Activated T-helper 1 cell treated with anti-CD3 and anti-CD28 coated beads, Interleukin-12 subunit alpha, Interleukin-12 subunit beta, Interleukin-2, Interleukin-4 antibody, amounts not matched to agents 30 ng/mL and 10 ng/mL and 1 ng/mL, durations not matched to agents 14 hours and 24 hours and 36 hours (primary cell): ENCODE results near the gene LRP1B. TPM values are rescaled to one million over a fixed set of nuclear protein-coding genes. Genes with fewer than 3 reads are reported as not detected.
"Not testable (repeated sequence)": the region's sequence is repeated elsewhere in the genome, so short reads cannot be mapped to it uniquely, and the experiment has no call there.

Source experiments
- DNase-seq: peaks from one replicate; pipeline ENCODE4 v3.0.0; 2021; ENCODE audit warnings: low spot score
- H3K27ac Mint-ChIP-seq: one replicate; pipeline ENCODE4 v1.8.0; 2021; ENCODE audit warnings: mild to moderate bottlenecking, mixed read lengths
- H3K27me3 Mint-ChIP-seq: one replicate; pipeline ENCODE4 v1.8.0; 2022; ENCODE audit warnings: mild to moderate bottlenecking, moderate library complexity, mixed read lengths; ENCODE audit not compliant: insufficient read depth
- H3K36me3 Mint-ChIP-seq: one replicate; pipeline ENCODE4 v1.8.0; 2021; ENCODE audit warnings: low read depth, mixed read lengths
- H3K4me1 Mint-ChIP-seq: one replicate; pipeline ENCODE4 v1.8.0; 2021; ENCODE audit warnings: low read depth, mixed read lengths
- H3K4me3 Mint-ChIP-seq: one replicate; pipeline ENCODE4 v1.8.0; 2021; ENCODE audit warnings: mild to moderate bottlenecking, moderate library complexity, mixed read lengths
- H3K9me3 Mint-ChIP-seq: one replicate; pipeline ENCODE4 v1.8.0; 2021; ENCODE audit warnings: mixed read lengths
- intact Hi-C: fragments of 100-400 bp; cut with micrococcal nuclease; formaldehyde crosslinking; loops from one replicate; pipeline ENCODE4 v1.15.1; 2024
- total RNA-seq: library from RNA; stranded (reverse); gene quantifications from 2 replicates; pipeline ENCODE4 v1.2.3, GENCODE V29; 2022

LRP1B gene
- total RNA-seq, 1 donor from 2014 or later: not detected

DNA sequence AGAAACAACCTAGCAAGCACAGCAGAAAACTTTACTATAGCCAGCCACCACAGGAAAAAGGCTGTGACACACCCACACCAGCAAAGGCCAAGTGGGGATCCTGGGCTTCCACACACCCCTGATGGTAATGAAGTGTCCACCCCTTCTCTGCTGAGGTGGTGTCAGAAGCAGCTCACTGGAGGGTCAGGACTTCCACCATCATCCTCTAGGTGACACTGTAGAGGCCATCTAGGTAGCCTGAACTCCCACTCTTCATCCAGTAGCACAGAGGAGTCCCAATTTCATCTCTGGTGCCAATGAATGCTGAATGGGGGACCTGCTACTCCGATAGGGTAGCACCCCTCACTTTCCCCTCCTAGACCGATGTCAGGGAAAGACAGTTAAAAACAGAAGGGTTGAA is 1544.4 kb downstream of the LRP1B start:
- no peaks in the 10 kb centered on the region for H3K27me3 Mint-ChIP-seq
- DNase-seq: no peak
- H3K4me3 Mint-ChIP-seq: no peak overlapping the region
- intact Hi-C loops: no loop called here
- H3K36me3 Mint-ChIP-seq: no peaks in the 10 kb centered on the region
- no peaks in the 10 kb centered on the region for H3K4me1 Mint-ChIP-seq
- no peak overlapping the region for H3K27ac Mint-ChIP-seq
- no peaks in the 10 kb centered on the region for H3K9me3 Mint-ChIP-seq

DNA sequence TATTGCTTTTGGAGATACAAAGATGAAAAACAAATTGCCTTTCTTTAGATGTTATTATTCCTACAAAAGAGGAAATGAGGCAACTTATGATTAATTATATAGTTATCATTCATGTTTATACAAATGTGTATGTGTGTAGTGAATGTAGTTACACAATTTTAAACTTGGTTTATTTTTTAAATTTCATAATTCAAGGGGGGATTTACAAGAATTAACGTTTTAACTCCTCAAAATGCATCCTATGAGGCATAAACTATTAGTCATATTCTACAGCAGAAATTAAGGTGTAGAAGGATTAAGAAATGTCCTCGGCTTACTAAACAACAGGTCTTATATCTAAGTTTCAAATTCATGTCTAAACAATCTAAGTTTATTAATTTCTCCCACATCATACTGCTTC is 1545.8 kb downstream of the LRP1B start:
- no peaks in the 10 kb centered on the region for H3K36me3 Mint-ChIP-seq
- no peaks in the 10 kb centered on the region for H3K27me3 Mint-ChIP-seq
- no peak overlapping the region for H3K4me3 Mint-ChIP-seq
- no peaks in the 10 kb centered on the region for H3K4me1 Mint-ChIP-seq
- no peak for DNase-seq
- no peaks in the 10 kb centered on the region for H3K9me3 Mint-ChIP-seq
- intact Hi-C loops: no loop called here
- no peak overlapping the region for H3K27ac Mint-ChIP-seq

GRCh38 chr2:140584471-140584870 is 1546.3 kb downstream of the LRP1B start:
- Mint-ChIP-seq H3K36me3 (no peaks in the 10 kb centered on the region), H3K27ac (no peak overlapping the region), H3K27me3 (no peaks in the 10 kb centered on the region), H3K4me3 (no peak overlapping the region), H3K9me3 (no peaks in the 10 kb centered on the region), H3K4me1 (no peaks in the 10 kb centered on the region)
- DNase-seq: no peak
- intact Hi-C loops: no loop called here

DNA sequence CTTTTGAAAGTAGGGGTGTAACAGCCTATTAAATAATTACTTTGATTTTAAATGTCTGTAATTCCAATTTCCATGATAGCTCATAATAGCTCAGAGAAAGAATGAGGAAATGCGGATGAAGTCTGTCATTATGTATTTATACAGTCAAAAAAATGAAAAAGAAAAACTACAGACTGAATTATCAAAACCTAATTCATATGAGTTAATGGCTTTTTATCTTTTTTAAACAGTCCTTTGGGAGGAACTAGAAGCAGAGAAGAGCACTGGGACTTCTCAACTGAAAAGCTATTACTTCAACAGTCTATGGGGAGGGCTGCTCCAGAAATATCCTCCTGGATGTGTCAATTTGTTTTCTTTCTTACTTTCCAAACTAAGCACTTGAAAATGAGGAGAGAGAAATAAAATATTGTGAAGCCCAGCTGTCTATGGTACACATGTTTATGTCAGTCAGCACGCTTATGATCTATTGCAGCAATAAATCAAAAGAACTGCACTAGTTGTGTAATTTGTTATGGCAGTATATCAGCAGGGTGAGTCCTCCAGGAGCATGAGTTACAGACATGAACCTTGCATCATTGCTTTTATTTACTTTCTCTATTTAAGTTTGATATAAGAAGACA is 1550.2 kb downstream of the LRP1B start:
- H3K27me3 Mint-ChIP-seq: no peaks in the 10 kb centered on the region
- intact Hi-C loops: no loop called here

DNA sequence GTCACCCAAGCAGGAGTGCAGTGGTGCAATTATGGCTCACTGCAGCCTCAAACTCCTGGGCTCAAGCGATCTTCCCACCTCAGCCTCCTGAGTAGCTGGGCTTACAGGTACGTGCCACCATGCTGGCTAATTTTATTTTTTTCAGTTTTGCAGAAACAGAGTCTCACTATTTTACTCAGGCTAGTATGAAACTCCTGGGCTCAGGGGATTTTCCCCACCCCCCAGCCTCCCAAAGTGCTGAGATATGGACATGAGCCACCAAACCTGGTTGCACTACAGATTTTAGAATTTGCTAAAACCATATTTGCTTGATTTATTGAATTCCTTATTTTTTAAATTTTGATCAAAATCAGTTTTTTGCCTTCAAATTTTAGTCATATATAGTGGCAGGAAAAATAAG is 1553.4 kb downstream of the LRP1B start:
- no peak for DNase-seq
- no peaks in the 10 kb centered on the region for H3K27me3 Mint-ChIP-seq
- H3K4me3 Mint-ChIP-seq: no peak overlapping the region
- H3K27ac Mint-ChIP-seq: no peak overlapping the region
- H3K9me3 Mint-ChIP-seq: no peaks in the 10 kb centered on the region
- H3K4me1 Mint-ChIP-seq: no peaks in the 10 kb centered on the region
- intact Hi-C loops: no loop called here
- no peaks in the 10 kb centered on the region for H3K36me3 Mint-ChIP-seq

More for the DNA sequence above, 1550.2 kb downstream of the LRP1B start:
- no peak overlapping the region for H3K27ac Mint-ChIP-seq
- H3K36me3 Mint-ChIP-seq: no peaks in the 10 kb centered on the region
- DNase-seq: no peak
- no peak overlapping the region for H3K4me3 Mint-ChIP-seq
- H3K9me3 Mint-ChIP-seq: no peaks in the 10 kb centered on the region
- H3K4me1 Mint-ChIP-seq: no peaks in the 10 kb centered on the region

GRCh38 chr2:140567734-140568133 is 1563.1 kb downstream of the LRP1B start:
- Mint-ChIP-seq H3K27ac (no peak overlapping the region), H3K4me1 (no peaks in the 10 kb centered on the region), H3K4me3 (no peak overlapping the region), H3K36me3 (no peaks in the 10 kb centered on the region), H3K9me3 (peaks cover 4% of the 10 kb centered on the region), H3K27me3 (no peaks in the 10 kb centered on the region)
- intact Hi-C loops: no loop called here
- DNase-seq: no peak

- H3K27ac Mint-ChIP-seq: no peak overlapping the region
- no peaks in the 10 kb centered on the region for H3K27me3 Mint-ChIP-seq
- DNase-seq: no peak
- H3K9me3 Mint-ChIP-seq: peaks cover 4% of the 10 kb centered on the region
- intact Hi-C loops: no loop called here
- H3K4me1 Mint-ChIP-seq: no peaks in the 10 kb centered on the region
- no peaks in the 10 kb centered on the region for H3K36me3 Mint-ChIP-seq
- no peak overlapping the region for H3K4me3 Mint-ChIP-seq
Measured at GRCh38 chr2:140565756-140566155, 1565.1 kb downstream of the LRP1B start.

DNA sequence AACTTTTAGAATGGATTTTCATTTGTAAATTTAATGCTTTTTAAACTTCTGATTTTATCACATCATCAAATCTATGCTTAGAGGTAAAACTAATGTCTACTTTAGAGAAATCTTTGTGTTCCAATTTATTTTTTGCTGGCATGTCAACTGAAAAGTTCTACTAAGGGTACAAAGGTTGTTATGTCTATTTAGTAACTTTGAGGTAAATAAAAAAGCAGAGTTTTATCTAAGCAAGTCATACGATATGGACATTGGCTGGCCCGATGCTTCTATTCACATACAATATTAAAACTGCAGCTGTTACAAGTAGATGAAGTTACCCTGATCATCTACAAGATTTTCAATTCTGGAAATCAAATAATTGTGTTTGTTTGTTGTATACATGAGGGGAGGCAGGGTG is 1575.1 kb downstream of the LRP1B start:
- Mint-ChIP-seq H3K27me3 (no peaks in the 10 kb centered on the region), H3K27ac (no peak overlapping the region), H3K9me3 (no peaks in the 10 kb centered on the region), H3K4me1 (no peaks in the 10 kb centered on the region), H3K4me3 (no peak overlapping the region), H3K36me3 (no peaks in the 10 kb centered on the region)
- intact Hi-C loops: no loop called here
- no peak for DNase-seq

DNA sequence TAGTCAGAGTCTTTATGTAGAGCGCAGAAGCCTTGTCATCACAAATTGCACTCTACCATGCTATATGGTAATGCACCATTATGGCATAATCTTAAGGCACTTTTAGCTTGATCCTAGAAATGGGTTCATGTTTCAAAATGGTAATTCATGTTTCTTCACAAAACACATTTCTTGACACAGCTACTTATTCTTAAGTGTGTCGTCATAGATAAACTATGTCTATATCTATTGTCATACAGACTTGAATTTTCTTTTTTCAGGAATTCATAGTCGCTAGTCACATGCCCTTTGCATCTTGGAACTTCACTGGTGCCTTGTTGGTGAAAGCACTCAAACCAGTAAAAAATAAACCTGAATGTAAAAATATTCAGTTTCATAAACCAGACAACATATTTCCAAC is 1578.2 kb downstream of the LRP1B start:
- intact Hi-C loops: no loop called here
- H3K27me3 Mint-ChIP-seq: no peaks in the 10 kb centered on the region
- H3K27ac Mint-ChIP-seq: no peak overlapping the region
- H3K36me3 Mint-ChIP-seq: no peaks in the 10 kb centered on the region
- no peaks in the 10 kb centered on the region for H3K9me3 Mint-ChIP-seq
- no peaks in the 10 kb centered on the region for H3K4me1 Mint-ChIP-seq
- DNase-seq: no peak
- H3K4me3 Mint-ChIP-seq: no peak overlapping the region

DNA sequence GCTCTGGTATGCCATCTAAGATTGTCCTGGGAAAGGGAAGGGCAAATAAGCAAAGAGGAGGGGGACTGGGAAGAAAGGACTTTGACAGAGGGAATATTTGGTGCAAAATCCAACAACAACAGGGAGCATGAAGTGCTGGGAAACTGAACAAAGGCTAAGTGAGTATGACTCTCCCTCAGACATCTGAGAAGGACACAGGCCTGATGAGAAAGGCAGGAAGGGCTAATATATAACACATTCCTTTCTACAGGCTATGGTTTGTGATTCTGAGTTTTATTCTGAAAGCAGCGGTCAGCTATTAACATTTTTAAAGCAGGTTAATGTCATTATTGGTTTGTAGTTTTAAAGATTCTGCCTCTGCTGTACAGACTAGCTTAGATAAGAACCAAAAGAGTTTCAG is 1579.5 kb downstream of the LRP1B start:
- H3K4me3 Mint-ChIP-seq: no peak overlapping the region
- H3K4me1 Mint-ChIP-seq: no peaks in the 10 kb centered on the region
- H3K27ac Mint-ChIP-seq: no peak overlapping the region
- intact Hi-C loops: no loop called here
- H3K36me3 Mint-ChIP-seq: no peaks in the 10 kb centered on the region
- H3K9me3 Mint-ChIP-seq: no peaks in the 10 kb centered on the region
- no peaks in the 10 kb centered on the region for H3K27me3 Mint-ChIP-seq
- DNase-seq: no peak

GRCh38 chr2:140550821-140551220 is 1580.0 kb downstream of the LRP1B start:
- DNase-seq: no peak
- Mint-ChIP-seq H3K27ac (no peak overlapping the region), H3K4me3 (no peak overlapping the region), H3K4me1 (no peaks in the 10 kb centered on the region), H3K9me3 (no peaks in the 10 kb centered on the region), H3K27me3 (no peaks in the 10 kb centered on the region), H3K36me3 (no peaks in the 10 kb centered on the region)
- intact Hi-C loops: no loop called here

DNA sequence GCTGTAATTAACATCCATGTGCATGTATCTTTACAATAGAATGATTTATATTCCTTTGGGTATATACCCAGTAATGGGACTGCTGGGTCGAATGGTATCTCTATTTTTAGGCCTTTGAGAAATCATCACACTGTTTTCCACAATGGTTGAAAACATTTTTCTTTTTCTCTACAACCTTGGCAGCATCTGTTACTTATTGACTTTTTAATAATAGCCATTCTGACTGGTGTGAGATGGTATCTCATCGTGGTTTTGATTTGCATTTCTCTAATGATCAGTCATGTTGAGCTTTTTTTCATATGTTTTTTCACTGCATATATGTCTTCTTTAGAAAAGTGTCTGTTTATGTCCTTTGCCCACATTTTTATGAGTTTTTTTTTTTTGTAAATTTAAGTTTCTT is 1586.0 kb downstream of the LRP1B start:
- H3K4me3 Mint-ChIP-seq, H3K27me3 Mint-ChIP-seq, H3K36me3 Mint-ChIP-seq, H3K4me1 Mint-ChIP-seq, H3K27ac Mint-ChIP-seq, intact Hi-C loops, DNase-seq, H3K9me3 Mint-ChIP-seq: not testable (repeated sequence)

- no peak for DNase-seq
- intact Hi-C loops: no loop called here
- Mint-ChIP-seq H3K27ac (no peak overlapping the region), H3K27me3 (no peaks in the 10 kb centered on the region), H3K4me1 (no peaks in the 10 kb centered on the region), H3K9me3 (no peaks in the 10 kb centered on the region), H3K4me3 (no peak overlapping the region), H3K36me3 (no peaks in the 10 kb centered on the region)
Measured at GRCh38 chr2:140542627-140543026, 1588.2 kb downstream of the LRP1B start.

- Mint-ChIP-seq H3K27me3 (no peaks in the 10 kb centered on the region), H3K36me3 (no peaks in the 10 kb centered on the region), H3K4me1 (no peaks in the 10 kb centered on the region), H3K4me3 (no peak overlapping the region), H3K27ac (no peak overlapping the region), H3K9me3 (no peaks in the 10 kb centered on the region)
- intact Hi-C loops: no loop called here
- DNase-seq: no peak
Measured at GRCh38 chr2:140539242-140539875, 1591.5 kb downstream of the LRP1B start.
